ENCODE measurements around the gene PHEX. TPM values are rescaled to one million over a fixed set of nuclear protein-coding genes. Genes with fewer than 3 reads are reported as not detected.

PHEX gene
- 0.10 TPM for total RNA-seq
- long read RNA-seq, result 0 reads

DNA sequence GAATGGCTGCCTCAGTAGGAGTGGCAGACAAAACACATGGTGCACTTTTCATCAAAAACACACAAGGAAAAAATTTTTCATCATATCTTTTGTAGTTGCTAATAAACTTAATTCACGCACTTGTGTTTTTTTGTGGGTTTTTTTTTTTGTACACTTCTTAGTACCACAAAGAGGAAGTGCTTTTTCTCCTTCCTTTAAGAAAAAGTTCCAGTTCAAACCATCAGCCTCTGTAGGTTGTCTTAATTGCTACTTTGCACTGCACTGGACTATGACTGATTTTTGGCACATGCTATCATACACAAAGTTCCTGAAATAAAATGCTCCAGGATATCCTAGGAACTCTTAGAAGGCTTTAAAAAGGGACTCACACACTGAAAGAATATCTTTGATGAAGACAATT lies at the start of gene PHEX:
Gene PHEX, plus strand, starts transcription at position 242 of the 400 bp plus-strand sequence. CDS start 681 bp downstream, outside the sequence.
- intact Hi-C loops (cut with micrococcal nuclease), result no loop called here
- DNase-seq (no peak), ATAC-seq (no peak)

DNA sequence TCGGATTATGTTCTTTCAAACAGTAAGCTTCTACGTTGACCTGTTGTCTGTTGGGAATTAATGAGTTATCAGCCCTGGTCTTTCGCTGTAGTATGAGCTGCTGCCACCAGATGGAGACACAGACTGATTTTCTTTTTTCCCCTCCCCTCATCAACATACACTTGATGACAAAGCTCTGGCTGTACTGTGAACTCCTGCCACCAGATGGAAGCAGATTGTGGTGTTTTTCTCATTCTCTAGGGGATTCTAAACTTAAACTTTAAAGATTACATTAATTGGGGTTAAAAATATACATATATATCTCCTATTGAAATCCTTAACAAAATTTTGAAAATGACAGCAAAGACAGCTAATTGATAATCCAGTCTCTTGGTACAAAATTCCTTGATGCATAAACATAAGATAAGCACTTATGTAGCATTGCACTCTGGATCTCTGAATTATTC lies 46.8 kb upstream of the PHEX start:
- intact Hi-C loops (cut with micrococcal nuclease), result no loop called here
- peak; percentile 84 for ATAC-seq
- DNase-seq, result peak; percentile 45

DNA sequence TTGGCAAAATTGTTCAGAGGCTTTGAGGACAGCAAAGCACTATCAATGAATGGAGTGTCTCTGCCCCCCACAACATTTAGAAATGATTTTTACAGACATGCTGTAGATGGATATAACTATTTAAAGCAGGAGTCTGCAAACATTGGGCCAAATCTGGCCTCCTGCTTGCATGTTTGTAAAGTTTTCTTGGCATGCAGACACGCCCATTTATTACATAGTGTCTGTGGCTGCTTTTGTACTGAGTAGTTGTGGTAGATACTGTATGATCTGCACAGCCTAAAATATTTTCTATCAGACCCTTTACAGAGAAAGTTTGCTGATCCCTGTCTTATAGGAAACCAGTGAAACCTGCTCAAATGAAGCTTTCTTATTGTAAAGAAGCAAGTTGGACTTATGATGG lies 45.5 kb upstream of the PHEX start:
- DNase-seq (no peak), ATAC-seq (no peak)
- intact Hi-C loops (cut with micrococcal nuclease), result no loop called here

DNA sequence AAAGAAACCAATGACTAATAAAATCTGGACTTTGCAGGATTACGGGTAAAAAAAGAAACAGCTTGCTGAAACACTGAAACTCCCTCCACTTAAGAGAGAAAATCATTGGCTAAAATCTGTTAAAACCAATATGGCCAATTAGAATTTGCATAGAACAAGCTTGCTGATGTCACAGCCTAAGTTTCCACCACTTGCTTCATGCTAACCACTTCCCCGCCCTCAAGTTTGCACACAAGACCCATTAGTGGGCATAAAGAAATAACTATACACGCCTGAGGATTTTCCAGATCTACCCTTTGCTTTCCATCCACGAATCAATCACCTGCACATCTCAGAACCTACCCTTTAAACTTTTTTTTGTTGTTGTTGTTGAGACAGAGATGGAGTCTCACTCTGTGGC lies 42.7 kb upstream of the PHEX start:
- no peak for ATAC-seq
- DNase-seq, result no peak
- intact Hi-C loops (cut with micrococcal nuclease), result no loop called here

GRCh38 chrX:21990832-21991231 lies 41.3 kb upstream of the PHEX start:
- intact Hi-C loops (cut with micrococcal nuclease), result no loop called here
- ATAC-seq, result no peak
- DNase-seq, result no peak

GRCh38 chrX:21991504-21991903 lies 40.6 kb upstream of the PHEX start:
- DNase-seq, result no peak
- ATAC-seq, result no peak
- intact Hi-C loops (cut with micrococcal nuclease), result no loop called here

DNA sequence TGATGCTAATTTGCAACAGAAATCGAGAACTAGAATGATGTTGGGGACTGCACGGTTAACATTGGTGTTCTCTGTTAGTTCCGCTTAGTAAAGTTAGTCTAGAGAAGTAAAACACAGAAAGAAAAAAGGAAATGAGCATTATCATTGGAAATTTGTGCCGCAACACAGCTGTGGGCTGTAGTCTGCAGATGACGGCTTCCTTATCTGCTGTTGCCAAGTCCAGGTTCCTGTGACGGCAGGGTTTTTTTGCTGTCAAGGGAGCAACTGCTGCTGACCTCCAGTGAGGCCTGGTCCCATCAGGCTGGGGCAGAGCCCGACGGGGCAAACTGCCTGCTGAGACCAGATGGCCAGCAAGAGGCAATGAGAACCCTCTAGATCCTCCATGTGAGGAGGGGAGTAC lies 38.9 kb upstream of the PHEX start:
- peak; percentile 34 for DNase-seq
- peak; percentile 66 for ATAC-seq
- intact Hi-C loops (cut with micrococcal nuclease), result no loop called here

GRCh38 chrX:21996872-21997455 lies 35.2 kb upstream of the PHEX start:
- intact Hi-C loops (cut with micrococcal nuclease), result no loop called here
- ATAC-seq (peak; percentile 57), DNase-seq (no peak)

- intact Hi-C loops (cut with micrococcal nuclease), result no loop called here
- ATAC-seq, result no peak
- DNase-seq, result no peak
Observed at GRCh38 chrX:21998037-21998436, 34.1 kb upstream of the PHEX start.

GRCh38 chrX:22004866-22005265 lies 27.3 kb upstream of the PHEX start:
- intact Hi-C loops (cut with micrococcal nuclease), result no loop called here
- DNase-seq, result no peak
- no peak for ATAC-seq

DNA sequence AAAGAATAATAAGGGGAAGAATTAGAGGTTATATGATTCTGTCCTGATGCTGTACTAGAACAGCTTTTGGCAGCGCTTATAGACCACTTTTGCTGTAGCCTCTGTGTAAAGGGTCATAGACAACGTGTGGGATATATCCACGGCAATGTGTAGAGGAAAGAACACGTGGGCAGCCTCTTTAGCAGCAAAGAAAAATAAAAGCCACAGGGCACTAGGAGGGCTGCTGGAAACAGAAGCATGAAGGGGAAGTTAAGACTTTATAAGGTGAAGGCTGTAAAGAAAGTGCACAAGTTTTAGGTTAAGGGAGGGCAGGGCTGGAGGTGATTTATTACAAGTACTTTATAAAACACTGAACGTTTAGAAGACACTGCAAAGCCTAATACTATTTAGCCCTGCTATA lies 20.1 kb upstream of the PHEX start:
- DNase-seq (no peak), ATAC-seq (no peak)
- intact Hi-C loops (cut with micrococcal nuclease), result no loop called here

- intact Hi-C loops (cut with micrococcal nuclease), result no loop called here
- ATAC-seq (no peak), DNase-seq (no peak)
Observed at GRCh38 chrX:22012931-22013330, 19.2 kb upstream of the PHEX start.

- DNase-seq (no peak), ATAC-seq (no peak)
- intact Hi-C loops (cut with micrococcal nuclease), result no loop called here
Observed at GRCh38 chrX:22015139-22015750, 16.9 kb upstream of the PHEX start.

GRCh38 chrX:22021751-22022324 lies 10.3 kb upstream of the PHEX start:
- no peak for DNase-seq
- intact Hi-C loops (cut with micrococcal nuclease), result no loop called here
- no peak for ATAC-seq

DNA sequence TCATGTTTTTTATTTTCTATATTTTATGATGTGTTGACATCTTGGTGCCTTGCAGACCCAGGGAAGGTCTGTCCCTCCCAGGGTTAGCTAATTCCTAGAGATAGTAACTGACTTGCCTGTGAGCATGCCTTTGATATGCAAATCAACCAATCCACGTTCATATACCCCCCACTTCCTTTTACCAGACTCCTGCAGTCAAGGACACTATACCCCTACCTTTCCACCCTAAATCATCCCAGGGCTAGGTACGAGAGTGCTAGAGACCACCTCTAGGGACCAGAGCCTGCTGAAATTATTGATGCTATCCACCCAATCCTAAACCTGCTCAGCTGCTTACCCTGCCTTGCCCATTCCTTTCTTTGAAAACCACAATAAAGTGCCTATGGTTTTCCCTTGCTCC lies 7.5 kb upstream of the PHEX start:
- no peak for DNase-seq
- ATAC-seq, result no peak
- intact Hi-C loops (cut with micrococcal nuclease), result no loop called here

DNA sequence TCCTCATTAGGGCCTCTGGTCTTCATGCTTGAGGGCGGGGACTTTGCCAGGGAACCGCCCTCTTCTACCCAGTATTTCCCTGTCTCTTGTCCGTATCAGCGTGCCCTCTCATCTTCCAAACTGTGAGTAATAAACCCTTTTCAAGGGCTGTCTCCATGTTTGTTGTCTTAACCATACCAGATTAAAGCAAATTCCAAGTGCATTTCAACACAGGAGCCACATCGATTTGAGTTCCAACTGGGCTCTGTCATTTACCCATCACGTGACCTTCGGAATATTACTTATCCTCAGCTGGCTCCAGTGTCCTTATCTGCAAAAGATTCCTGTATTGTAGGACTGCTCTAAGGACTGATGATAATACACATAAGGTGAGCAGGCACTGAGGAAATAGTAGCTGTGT lies 6.4 kb upstream of the PHEX start:
- ATAC-seq (no peak), DNase-seq (no peak)
- intact Hi-C loops (cut with micrococcal nuclease), result no loop called here

- intact Hi-C loops (cut with micrococcal nuclease), result no loop called here
- DNase-seq (no peak), ATAC-seq (no peak)
Observed at GRCh38 chrX:22026731-22027130, 5.4 kb upstream of the PHEX start.

GRCh38 chrX:22032506-22032905 lies 381 bp downstream of the PHEX start:
- intact Hi-C loops (cut with micrococcal nuclease), result no loop called here
- no peak for DNase-seq
- no peak for ATAC-seq

DNA sequence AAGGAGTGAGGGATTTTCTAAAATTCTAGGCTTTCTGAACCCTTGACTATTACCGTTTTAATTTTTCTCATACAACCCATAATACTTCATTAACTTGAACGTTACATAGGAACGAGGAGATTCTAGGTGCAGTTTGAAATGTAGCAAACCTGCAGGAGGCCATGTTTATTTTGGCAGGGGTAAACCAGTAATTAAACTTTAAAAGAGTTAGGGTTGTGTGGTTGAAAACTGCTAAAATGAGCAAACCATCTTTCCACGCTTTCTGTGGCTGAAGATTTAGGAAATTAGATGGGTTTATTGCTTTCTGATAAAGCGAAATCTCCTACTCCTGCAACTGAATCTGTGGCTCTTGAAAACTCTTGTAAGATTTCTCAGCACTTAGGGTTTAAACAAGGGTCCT lies 1.7 kb downstream of the PHEX start:
- intact Hi-C loops (cut with micrococcal nuclease), result no loop called here
- ATAC-seq (no peak), DNase-seq (no peak)

DNA sequence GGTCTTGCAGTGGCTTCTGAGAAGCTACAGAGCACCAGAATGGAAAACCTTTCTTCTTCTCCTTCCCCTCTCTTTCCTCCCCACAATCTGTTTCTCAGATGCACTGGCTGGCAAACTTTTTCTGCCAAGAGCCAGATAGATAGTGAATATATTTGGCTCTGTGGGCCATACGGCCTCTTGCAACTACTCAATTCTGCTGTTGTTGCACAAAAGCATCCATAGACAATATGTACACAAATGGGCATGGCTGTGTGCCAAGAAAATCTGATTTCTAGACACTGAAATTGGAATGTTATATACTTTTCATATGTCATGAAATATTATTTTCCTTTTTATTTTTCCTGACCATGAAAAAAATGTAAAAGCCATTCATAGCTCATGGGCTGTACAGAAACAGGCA lies 3.1 kb downstream of the PHEX start:
- DNase-seq, result no peak
- ATAC-seq, result no peak
- intact Hi-C loops (cut with micrococcal nuclease), result no loop called here

DNA sequence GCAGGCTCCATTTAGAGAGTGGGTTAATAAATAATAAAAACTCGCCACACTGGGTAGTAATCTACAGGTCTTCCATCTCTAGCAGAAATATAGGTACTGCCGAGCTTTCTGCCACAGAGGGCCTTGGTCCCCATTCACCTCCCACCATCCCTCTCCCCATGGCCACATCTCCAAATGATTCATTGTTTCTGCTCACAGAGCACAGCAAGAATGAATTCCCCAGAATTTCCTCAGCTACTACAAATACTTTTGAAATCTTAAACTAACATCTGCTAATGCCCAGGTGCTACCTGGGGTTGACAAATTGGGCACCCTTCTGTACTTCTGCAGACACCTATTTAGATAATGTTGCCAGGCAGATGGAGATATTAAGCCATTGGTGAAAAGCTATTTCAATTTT lies 5.1 kb downstream of the PHEX start:
- DNase-seq (no peak), ATAC-seq (no peak)
- intact Hi-C loops (cut with micrococcal nuclease), result no loop called here

Data from left ventricle myocardium superior (tissue), 1 donor.